ENCODE measurements around the gene UBN2.

Gene UBN2

GRCh38 chr7:139232377-139232717 lies 1.3 kb downstream of the UBN2 start:
- H3F3A ChIP-seq (ENCODE audit: insufficient read depth, low read length): no peaks in the 10 kb centered on the region
- H3K36me3 ChIP-seq (ENCODE audit: insufficient read depth, low read length): peaks cover 5% of the 10 kb centered on the region
- peak overlapping the region; percentile 98 for H3K4me2 ChIP-seq (ENCODE audit: low read length)
- H3K79me2 ChIP-seq (ENCODE audit: insufficient read depth, low read length): peaks cover 32% of the 10 kb centered on the region
- no peaks in the 10 kb centered on the region for H3K9me2 ChIP-seq (ENCODE audit: low read depth, low read length)
- TF ChIP-seq EZH2 (IDR thresholded peaks at IDR 0.05; ENCODE audit: borderline replicate concordance, low read length): no peak
- TF ChIP-seq CTCF (IDR thresholded peaks at IDR 0.05; ENCODE audit: low read length): no peak
- no peaks in the 10 kb centered on the region for H3K27me3 ChIP-seq (ENCODE audit: insufficient read depth, low read length)
- no peak overlapping the region for H2AFZ ChIP-seq (ENCODE audit: low read length)
- peak overlapping the region; percentile 92 for H3K4me3 ChIP-seq (ENCODE audit: low read depth, low read length, poor library complexity, severe bottlenecking)
- peaks cover 26% of the 10 kb centered on the region for H3K4me1 ChIP-seq (ENCODE audit: insufficient read depth, low read length, severe bottlenecking)
- H3K9me3 ChIP-seq (ENCODE audit: low read length): no peaks in the 10 kb centered on the region
- H3K9ac ChIP-seq (ENCODE audit: low read length): peak overlapping the region; percentile 66
- H4K20me1 ChIP-seq (ENCODE audit: insufficient read depth, low read length): peaks cover 9% of the 10 kb centered on the region; the same call in 1 of the 2 replicates
- no peak overlapping the region for H3K27ac ChIP-seq (ENCODE audit: low read depth, low read length, poor library complexity, severe bottlenecking)

- H3K4me2 ChIP-seq (ENCODE audit: low read length): peak overlapping the region; percentile 98
- no peaks in the 10 kb centered on the region for H3K9me3 ChIP-seq (ENCODE audit: low read length)
- peaks cover 9% of the 10 kb centered on the region; the same call in 1 of the 2 replicates for H4K20me1 ChIP-seq (ENCODE audit: insufficient read depth, low read length)
- H3K9ac ChIP-seq (ENCODE audit: low read length): peak overlapping the region; percentile 4; the same call in 1 of the 2 replicates
- no peak for TF ChIP-seq EZH2 (IDR thresholded peaks at IDR 0.05; ENCODE audit: borderline replicate concordance, low read length)
- TF ChIP-seq CTCF (IDR thresholded peaks at IDR 0.05; ENCODE audit: low read length): no peak
- no peak overlapping the region for H2AFZ ChIP-seq (ENCODE audit: low read length)
- peaks cover 11% of the 10 kb centered on the region for H3K36me3 ChIP-seq (ENCODE audit: insufficient read depth, low read length)
- H3K79me2 ChIP-seq (ENCODE audit: insufficient read depth, low read length): peaks cover 32% of the 10 kb centered on the region
- H3K4me1 ChIP-seq (ENCODE audit: insufficient read depth, low read length, severe bottlenecking): peaks cover 26% of the 10 kb centered on the region
- H3F3A ChIP-seq (ENCODE audit: insufficient read depth, low read length): no peaks in the 10 kb centered on the region
- H3K4me3 ChIP-seq (ENCODE audit: low read depth, low read length, poor library complexity, severe bottlenecking): peak overlapping the region; percentile 92
- H3K9me2 ChIP-seq (ENCODE audit: low read depth, low read length): no peaks in the 10 kb centered on the region
- H3K27ac ChIP-seq (ENCODE audit: low read depth, low read length, poor library complexity, severe bottlenecking): no peak overlapping the region
- no peaks in the 10 kb centered on the region for H3K27me3 ChIP-seq (ENCODE audit: insufficient read depth, low read length)
Measured at GRCh38 chr7:139232904-139233303, 1.9 kb downstream of the UBN2 start.

GRCh38 chr7:139241258-139241657 lies 10.2 kb downstream of the UBN2 start:
- Histone ChIP-seq H3K4me2 (ENCODE audit: low read length) (no peak overlapping the region), H3K9ac (ENCODE audit: low read length) (no peak overlapping the region)

More at GRCh38 chr7:139241258-139241657, 10.2 kb downstream of the UBN2 start:
- Histone ChIP-seq H3K79me2 (ENCODE audit: insufficient read depth, low read length) (no peaks in the 10 kb centered on the region), H3K4me1 (ENCODE audit: insufficient read depth, low read length, severe bottlenecking) (no peaks in the 10 kb centered on the region), H3K36me3 (ENCODE audit: insufficient read depth, low read length) (peaks cover 57% of the 10 kb centered on the region), H2AFZ (ENCODE audit: low read length) (no peak overlapping the region), H4K20me1 (ENCODE audit: insufficient read depth, low read length) (no peaks in the 10 kb centered on the region), H3K4me3 (ENCODE audit: low read depth, low read length, poor library complexity, severe bottlenecking) (no peak overlapping the region), H3K27ac (ENCODE audit: low read depth, low read length, poor library complexity, severe bottlenecking) (no peak overlapping the region), H3F3A (ENCODE audit: insufficient read depth, low read length) (no peaks in the 10 kb centered on the region), H3K9me3 (ENCODE audit: low read length) (no peaks in the 10 kb centered on the region), H3K27me3 (ENCODE audit: insufficient read depth, low read length) (no peaks in the 10 kb centered on the region), H3K9me2 (ENCODE audit: low read depth, low read length) (no peaks in the 10 kb centered on the region)
- TF ChIP-seq CTCF (IDR thresholded peaks at IDR 0.05; ENCODE audit: low read length) (no peak), EZH2 (IDR thresholded peaks at IDR 0.05; ENCODE audit: borderline replicate concordance, low read length) (no peak)

All from OCI-LY1 (cell line).